Fibroblast of peridontal ligament (primary cell): Measurements from ENCODE around the gene C5orf15.

Source experiments
- DNase-seq: peaks from one replicate; pipeline ENCODE4 v3.0.0-alpha.2; 2010; ENCODE audit errors: extremely low read depth

Gene C5orf15

DNA sequence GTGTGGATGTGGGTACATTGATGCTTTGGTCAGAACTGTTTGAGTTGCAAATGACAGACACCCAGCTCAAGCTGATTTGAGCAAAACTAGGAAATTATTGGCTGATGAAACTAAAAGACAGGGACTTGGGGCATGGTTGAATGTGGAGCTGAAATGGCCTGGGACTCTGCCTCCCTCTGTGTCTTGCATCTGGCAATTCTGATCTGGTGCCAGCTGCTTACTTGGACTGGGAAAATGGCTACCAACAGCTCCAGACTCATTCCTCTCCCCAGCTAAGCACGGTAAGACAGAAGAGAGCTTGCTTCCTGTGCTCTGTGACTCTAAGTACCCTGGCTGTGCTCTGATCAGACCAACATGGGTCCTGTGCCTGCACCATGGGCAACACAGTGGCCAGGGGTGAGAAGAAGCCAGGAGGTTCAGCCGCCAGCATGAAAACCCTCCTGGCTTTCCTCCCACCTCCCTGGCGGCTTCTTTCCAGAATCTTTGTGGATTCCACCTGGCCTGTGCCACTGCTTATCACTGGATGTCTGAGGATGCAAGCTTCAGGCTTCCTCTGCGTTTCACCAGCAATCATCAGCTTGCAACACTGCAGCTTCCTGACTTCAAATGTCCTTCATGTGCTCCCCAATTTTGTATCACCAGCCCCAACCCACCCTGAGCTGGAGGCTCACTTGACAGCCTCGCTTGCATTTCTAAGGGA lies 44.1 kb downstream of the C5orf15 start:
- DNase-seq, result no peak

DNA sequence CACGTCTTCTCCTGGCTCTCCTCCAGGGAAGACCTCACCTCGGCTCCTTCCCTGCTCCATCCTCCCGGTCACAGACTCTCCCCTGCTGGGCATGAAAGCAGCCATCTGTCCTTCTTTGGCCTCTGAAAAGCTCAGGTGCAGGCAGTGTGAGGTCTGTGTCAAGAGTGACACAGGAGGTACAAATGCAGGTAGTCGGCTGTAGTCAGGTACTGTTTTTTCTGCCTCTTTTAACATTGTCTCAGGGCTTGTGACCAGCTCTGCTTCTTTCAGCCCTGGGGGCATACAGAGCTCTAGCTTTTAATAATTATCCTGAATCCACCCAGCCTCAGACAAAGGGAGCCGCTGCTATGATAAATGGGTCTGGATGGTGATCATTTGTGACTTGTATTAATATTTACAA lies 46.4 kb downstream of the C5orf15 start:
- DNase-seq, result no peak

DNA sequence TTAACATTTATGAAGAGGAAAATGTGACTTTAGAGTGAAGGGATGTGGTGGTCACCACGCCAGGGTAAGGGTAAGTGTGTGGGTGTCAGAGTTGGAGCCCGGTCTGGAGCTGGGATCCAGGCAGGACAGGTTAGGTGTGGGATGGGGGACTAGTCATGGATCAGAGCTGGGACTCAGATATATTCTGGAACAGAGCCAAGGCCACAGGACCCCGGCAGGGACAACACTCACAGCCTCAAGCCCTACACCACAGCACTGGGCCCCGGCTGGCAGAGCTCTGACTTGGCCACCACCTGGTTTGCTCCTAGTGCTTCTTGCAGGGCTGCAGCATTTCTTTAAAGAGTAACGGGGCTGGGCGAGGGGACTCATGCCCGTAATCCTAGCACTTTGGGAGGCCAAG lies 47.4 kb downstream of the C5orf15 start:
- DNase-seq, result no peak

DNA sequence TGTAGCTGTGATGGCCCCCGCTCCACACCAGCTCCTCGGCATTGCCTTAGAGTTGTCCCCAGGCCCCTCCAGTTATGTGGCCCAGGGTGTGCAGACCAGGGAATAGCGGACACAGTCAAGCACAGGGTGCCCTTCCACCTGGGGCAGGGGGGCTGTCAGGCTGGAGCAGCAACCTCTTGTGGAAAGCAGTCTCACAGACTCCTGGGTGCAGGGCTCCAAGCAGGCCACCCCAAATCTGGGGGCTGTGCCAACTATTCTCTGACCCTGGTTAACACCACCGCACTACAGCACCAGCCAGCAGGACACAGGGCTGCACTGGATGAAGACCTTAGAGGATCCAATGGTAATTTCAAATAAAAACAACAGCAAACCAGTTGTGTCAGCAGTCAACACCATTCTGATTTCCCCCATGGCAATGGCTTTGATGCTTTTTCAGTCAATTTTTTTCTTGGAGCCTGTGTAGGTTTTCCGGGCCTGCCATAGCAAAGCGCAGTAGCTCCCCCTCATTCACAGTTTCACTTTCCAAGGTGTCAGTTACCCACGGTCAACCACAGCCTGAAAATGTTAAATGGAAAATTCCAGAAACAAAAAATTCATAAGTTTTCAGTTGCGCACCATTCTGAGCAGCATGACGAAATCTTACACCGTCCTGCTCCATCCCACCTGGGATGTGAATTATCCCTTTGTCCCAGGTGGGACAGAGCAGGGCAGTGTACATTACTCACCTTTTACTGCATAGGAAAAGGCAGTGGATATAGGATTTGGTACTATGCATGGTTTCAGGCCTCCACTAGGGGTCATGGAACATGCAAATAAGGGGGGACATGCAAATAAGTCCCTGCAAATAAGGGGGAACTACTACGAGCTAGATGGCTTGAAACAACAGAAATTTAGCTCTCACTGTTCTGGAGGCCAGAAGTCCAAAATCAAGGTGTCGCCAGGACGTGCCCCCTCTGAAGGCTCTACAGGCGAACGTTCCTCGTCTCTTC lies 49.0 kb downstream of the C5orf15 start:
- DNase-seq, result no peak

DNA sequence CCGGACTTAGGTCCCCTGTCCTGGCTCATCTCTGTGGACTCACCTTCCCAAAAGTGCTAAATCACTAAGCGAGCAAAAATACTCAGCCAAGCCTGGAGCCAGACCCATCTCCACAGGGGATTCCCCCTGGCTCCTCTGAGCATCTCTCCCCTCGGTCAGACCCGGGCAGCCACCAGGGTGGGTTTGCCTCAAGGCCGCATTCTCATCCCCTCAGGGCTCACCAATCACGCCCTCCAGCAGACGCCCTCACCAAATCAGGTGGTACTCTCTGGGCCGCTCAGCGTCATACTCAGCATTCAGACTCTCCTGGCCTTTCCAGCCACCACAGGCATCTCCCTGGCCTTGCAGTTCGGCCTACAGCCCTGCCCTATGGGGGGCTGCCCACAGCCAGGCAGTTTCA lies 49.7 kb downstream of the C5orf15 start:
- DNase-seq, result no peak

DNA sequence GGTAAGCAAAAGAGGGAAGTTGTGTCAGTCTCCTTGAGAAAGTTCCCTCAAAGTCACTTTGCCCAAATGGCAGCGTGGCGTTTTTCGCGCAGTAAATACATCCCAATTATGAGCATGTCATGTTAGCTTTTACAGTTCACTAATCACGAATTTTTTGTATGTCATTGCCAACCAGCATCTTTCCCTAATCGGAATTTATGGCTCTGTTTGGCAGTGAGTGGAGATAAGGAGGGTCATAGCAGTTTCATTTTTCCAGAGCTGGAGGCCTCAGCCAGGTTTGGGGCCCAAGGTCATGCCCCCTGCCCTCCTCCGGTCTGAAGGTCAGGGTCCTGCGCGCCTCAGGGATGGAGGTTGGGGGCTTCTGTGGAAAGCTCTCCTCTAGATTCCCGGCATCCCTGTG lies 50.1 kb downstream of the C5orf15 start:
- DNase-seq, result no peak

DNA sequence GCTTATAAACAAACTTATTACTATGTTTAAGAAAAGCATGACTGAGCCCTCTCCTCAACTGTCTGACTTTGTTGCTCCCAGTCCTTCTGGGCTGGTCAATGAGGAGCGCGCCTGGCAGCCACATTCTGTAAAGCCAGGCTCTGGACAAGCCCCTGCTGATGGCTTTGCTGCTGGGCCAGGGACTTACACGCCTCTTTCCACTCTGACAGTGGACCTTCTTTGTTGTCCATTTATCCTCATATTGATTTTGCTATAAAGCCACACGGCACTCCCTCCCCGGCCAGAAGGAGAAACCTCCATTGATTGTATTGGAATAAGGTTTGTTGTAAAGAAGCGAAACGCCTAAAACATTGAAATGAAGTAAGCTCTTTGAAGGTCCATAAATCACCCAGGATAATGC lies 50.6 kb downstream of the C5orf15 start:
- no peak for DNase-seq

DNA sequence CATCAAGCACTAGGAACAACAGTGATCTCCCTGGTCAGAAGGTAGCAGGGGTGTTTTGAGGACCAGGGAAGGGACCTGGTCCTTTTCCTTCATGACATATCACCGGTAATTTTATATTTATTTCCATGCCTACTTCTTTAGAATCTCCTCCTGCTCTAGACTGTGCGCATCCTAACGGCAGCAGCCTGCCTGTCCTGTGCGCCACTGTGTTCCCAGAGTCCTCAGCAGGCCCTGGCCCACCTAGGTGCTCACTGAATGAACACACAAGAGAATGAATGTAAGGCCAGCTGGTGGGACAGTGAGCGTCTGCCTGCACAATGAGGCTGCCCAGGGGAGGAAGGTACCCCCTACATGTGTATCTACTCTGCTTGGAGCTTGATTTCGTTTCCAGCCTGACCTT lies 51.5 kb downstream of the C5orf15 start:
- DNase-seq, result no peak

DNA sequence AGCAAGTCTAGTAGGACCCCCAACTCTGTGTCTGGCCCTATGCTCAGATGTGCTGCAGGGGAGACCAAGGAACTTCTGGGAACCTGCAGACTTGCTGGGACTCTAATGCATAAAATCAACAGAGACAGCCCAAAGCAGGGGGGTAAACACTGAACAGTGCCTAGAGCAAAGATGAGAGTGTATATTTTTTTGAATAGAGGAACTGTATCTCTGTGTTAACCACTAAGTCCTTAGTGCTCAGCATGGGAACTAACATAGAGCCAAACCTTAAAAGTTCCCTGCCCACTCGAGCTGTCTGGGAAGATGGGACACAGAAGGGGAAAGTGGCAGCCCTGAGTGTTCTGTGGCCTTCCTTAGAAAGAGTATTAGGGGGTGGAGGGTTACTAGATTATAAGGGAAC lies 51.9 kb downstream of the C5orf15 start:
- no peak for DNase-seq

DNA sequence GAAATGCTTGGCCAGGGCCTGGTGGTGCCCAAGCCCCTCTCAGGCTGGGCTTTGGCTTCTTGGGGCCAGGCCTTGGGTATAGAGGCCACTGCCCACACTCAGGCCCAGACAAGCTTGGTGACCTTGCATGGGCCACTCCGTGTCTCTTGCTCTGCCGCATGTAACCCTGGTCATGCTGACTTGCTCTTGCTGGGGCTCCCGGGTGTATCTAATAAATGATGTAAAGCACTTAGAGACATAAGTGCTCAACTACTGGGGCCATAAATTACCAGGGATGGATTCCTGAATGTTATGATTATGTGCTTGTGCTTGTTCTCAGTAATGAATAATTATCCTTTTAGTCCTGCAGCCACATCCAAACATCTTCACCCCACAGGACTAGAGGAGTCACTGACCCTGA lies 54.0 kb downstream of the C5orf15 start:
- no peak for DNase-seq

DNA sequence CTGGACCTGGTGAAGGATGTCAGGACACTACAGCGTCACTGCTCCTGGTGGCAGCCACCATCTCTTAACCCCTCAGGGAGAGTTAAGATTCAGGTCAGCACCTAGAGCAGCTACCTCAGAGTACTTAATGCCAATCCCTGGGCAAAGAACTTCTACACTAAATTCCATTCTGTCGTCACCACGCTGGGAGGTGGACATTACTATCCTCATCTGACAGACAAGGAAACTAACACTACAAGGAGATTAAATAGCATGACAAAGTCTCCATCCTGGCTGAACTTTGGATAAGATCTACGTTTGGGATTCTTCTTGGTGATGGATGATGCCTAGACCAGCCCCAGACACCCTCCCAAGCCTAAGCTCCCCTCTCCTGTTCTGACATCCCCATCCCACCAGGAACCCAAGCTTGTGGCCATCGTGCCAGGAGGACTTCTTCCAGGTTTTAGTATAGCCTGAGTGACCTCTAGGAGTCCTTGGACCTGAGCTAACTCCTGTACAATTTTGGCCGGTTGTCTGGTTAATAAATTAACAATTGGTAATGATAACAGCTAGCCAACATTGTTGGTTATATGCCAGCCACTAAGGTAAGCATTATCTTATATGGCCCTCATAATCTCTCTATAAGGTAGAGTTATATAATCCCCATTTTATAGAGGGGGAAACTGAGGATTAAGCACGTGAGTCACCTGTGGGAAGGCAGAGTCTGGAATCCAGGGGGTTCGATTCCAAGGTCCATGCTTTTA lies 54.8 kb downstream of the C5orf15 start:
- DNase-seq, result no peak

DNA sequence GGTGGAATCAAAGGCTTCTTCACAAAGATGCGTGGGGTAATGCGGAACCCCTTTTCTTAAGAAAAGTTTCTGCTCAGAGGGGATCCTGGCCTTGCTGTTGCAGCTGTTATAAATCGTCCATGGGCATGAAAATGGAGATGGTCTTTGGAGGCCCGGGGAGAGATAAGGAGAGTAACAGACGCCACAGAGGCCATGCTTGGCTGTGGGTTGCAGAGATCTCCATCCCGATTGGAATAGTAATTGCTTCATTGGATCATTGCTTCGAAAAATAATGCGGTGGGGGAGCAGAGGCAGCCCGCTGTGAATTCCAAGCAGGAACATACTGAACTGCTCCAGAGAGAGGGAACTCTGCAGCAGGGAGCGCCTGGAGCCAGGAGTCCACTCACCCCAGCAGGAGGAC lies 55.5 kb downstream of the C5orf15 start:
- DNase-seq, result no peak

DNA sequence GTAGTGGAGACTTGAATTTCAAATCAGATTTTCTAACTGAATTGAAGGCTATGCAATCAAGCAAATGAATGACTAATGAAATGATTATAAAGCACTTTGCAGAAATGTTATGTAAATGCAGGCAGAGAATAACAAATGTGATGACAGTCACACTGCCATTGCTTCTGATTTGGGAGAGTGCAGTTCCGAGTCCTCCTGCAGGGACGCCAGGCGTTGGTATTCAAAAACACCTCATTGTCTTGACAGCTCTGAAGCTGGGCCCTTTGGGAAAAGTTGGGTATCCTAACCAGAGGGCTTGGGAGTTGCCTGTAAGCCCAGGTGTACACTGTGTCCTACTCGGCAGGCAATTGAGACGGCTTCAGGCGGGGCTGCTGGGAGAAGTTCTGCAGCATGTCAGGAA lies 57.9 kb downstream of the C5orf15 start:
- no peak for DNase-seq

DNA sequence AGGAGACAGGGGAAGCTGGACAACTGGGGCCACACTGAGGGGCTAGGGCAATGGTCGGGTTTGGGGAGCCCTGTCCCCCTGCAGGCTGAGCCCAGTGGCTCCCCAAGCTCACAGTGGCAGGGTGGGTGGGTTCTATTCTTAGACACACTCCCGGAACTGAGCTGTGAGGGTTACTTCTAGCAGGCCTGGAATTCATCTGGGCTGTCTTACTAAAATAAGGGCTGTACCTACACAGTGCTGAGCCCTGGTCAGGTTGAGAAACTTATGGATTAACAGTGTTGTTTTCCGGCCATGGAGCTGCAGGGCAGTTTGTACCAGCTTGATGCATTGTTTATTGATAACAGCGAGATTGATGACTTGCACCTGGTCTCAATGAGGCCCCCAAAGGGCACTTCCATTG lies 58.8 kb downstream of the C5orf15 start:
- no peak for DNase-seq

DNA sequence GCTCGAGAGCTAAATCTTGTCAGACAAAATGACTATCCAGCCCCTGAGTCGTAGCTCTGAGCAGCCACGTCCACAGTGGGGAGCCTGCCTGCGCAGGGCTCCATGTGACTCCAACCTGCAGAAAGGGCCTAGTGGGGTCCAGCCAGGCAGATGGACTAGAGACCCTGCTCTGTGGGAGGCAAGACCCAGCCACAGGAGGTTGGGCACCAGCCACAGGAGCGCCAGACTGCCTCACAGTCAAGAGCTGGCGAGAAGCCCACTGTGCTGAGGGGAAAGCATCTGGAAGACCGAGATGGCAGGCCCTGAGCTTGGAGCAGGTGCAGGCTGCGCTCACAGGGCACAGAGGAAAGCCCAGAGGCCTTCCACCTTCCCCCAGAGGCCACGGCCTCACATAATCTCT lies 61.4 kb downstream of the C5orf15 start:
- DNase-seq, result no peak

DNA sequence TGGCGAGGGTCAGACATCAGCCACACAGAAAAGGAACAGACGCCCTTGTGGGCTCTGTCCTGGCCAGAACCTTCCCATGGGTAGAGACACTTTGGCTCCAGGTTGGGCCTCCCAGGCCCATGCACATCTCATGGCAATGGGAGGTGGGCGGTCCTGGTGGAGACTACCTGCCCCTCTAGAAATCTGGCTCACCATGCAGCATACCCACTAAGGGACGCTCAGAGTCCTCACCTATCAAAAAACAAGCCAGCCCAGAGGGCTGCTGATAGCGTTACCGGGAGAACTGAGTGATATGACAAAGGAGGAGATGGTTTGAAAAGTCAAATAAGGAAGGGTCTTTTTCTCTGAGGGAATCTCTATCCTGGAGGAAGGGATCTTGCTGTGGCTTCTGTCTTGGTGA lies 62.1 kb downstream of the C5orf15 start:
- DNase-seq, result no peak
